K562 (cell line): ENCODE results near the gene UROD. TPM values are rescaled to one million over a fixed set of nuclear protein-coding genes. Genes with fewer than 3 reads are reported as not detected.

Experiments
- DPF2 ChIP-seq: fragments of 450-650 bp; IDR thresholded peaks from 2 replicates; pipeline ENCODE4 v1.6.1; 2016
- GATA2 ChIP-seq: sonication (generic); formaldehyde crosslinking; IDR thresholded peaks from 2 replicates; pipeline ENCODE4 v1.4.0; 2020; ENCODE audit warnings: mild to moderate bottlenecking, missing genetic modification reagents
- GTF2E2 ChIP-seq: fragments of 200-800 bp; sonication (Bioruptor generic); IDR thresholded peaks from 2 replicates; pipeline ENCODE4 v1.6.1; 2016; ENCODE audit warnings: missing genetic modification characterization, missing compliant biosample characterization
- HDAC1 ChIP-seq, 2 experiments: fragments of 450-650 bp; IDR thresholded peaks; 2 replicates each; pipeline ENCODE4 v1.6.1; 2016 to 2017; ENCODE audit warnings: inconsistent platforms in 1 of 2, mild to moderate bottlenecking in 1 of 2, moderate library complexity in 1 of 2
- JUN ChIP-seq, 2 experiments: sonication (generic) in 1 of 2; formaldehyde crosslinking in 1 of 2; IDR thresholded peaks; 2 replicates each; pipeline versions ENCODE4 v1.6.1 to v1.8.0; 2012 to 2022; ENCODE audit warnings: borderline replicate concordance in 2 of 2, mild to moderate bottlenecking in 2 of 2, improper control_type of control experiment in 1 of 2, low read depth in 1 of 2, low read length in 1 of 2, missing genetic modification reagents in 1 of 2
- MAFF ChIP-seq: IDR thresholded peaks from 2 replicates; pipeline ENCODE4 v1.6.1; 2012; ENCODE audit warnings: low read length, improper control_type of control experiment
- REST ChIP-seq, 2 experiments: fragments of 450-650 bp; formaldehyde crosslinking in 1 of 2; IDR thresholded peaks; 2 replicates each; pipeline versions ENCODE4 v1.4.0 to v1.6.1; 2014 to 2020; ENCODE audit warnings: mild to moderate bottlenecking in 2 of 2, borderline replicate concordance in 1 of 2, low read depth in 1 of 2
- SRF ChIP-seq, 2 experiments: fragments of 250-450, 450-650 bp in 1 of 2; sonication (Bioruptor Pico) in 1 of 2; sonication (generic) in 1 of 2; formaldehyde crosslinking; IDR thresholded peaks; 2 replicates each; pipeline versions ENCODE4 v1.5.0 to v1.5.1; 2020 to 2022; ENCODE audit warnings: mild to moderate bottlenecking in 1 of 2, missing genetic modification reagents in 1 of 2
- TBP ChIP-seq: optimal IDR thresholded peaks from 2 replicates; pipeline ENCODE3; 2011; ENCODE audit warnings: low read depth, low read length, improper control_type of control experiment
- XRCC5 ChIP-seq: fragments of 200-400 bp; formaldehyde crosslinking; IDR thresholded peaks from 2 replicates; pipeline ENCODE4 v1.6.1; 2017; ENCODE audit warnings: low read depth, mild to moderate bottlenecking, low read length
- ZFPM2 ChIP-seq: fragments of 250-450 bp; sonication (Bioruptor Pico); IDR thresholded peaks from 2 replicates; pipeline ENCODE4 v1.5.1; 2022; ENCODE audit warnings: mild to moderate bottlenecking
- ZSCAN29 ChIP-seq: fragments of 450-650 bp; IDR thresholded peaks from 2 replicates; pipeline ENCODE4 v1.6.1; 2017
- polyA plus RNA-seq, 8 experiments: library from polyadenylated mRNA; depleted of rRNA in 4 of 8; stranded (reverse) in 5 of 8; unstranded in 3 of 8; fragments of >200 nt; fragmentation: Nextera tagmentation in 2 of 8; fragmentation: Illumina TruSeq in 1 of 8; extraction: Ambion mirVana in 2 of 8; extraction: Trizol in 1 of 8; gene quantifications; 2 replicates each; pipeline versions ENCODE4 v1.2.1 to v1.2.3, GENCODE V29; 2011 to 2014; ENCODE audit warnings: inconsistent platforms in 1 of 8, missing spikeins in 1 of 8
- total RNA-seq, 7 experiments: library from RNA; depleted of rRNA in 6 of 7; stranded (reverse); fragments of >200 nt in 6 of 7; fragmentation: Illumina TruSeq in 2 of 7; extraction: Trizol in 2 of 7; gene quantifications; 2 replicates each; pipeline versions ENCODE4 v1.2.1 to v1.2.3, GENCODE V29; 2011 to 2021; ENCODE audit warnings: low replicate concordance in 1 of 7
- TF ChIP-seq, protein P1 (sequence below): fragments of 450-650 bp; IDR thresholded peaks from 2 replicates; pipeline ENCODE4 v1.6.1; 2017; ENCODE audit warnings: antibody characterized with exemption
- TF ChIP-seq, protein P2 (sequence below): sonication (generic); formaldehyde crosslinking; IDR thresholded peaks from 2 replicates; pipeline ENCODE4 v1.8.0; 2022; ENCODE audit warnings: missing genetic modification reagents, mild to moderate bottlenecking, borderline replicate concordance

Gene UROD
- total and polyA plus RNA-seq, 9 of the 15 experiments (the other 6 are each of a cell fraction or from before 2014, with no cell fraction given): 533 to 2,933 (median 1,100) TPM

GRCh38 chr1:45018599-45019230 is 6.7 kb downstream of the UROD start (continued):
- TF ChIP-seq JUN (IDR thresholded peaks at IDR 0.05; ENCODE audit: borderline replicate concordance, low read depth, low read length): no peak
- TF ChIP-seq JUN (CRISPR knock-in tag; IDR thresholded peaks at IDR 0.05; ENCODE audit: borderline replicate concordance): no peak
- TF ChIP-seq, protein P1, sequence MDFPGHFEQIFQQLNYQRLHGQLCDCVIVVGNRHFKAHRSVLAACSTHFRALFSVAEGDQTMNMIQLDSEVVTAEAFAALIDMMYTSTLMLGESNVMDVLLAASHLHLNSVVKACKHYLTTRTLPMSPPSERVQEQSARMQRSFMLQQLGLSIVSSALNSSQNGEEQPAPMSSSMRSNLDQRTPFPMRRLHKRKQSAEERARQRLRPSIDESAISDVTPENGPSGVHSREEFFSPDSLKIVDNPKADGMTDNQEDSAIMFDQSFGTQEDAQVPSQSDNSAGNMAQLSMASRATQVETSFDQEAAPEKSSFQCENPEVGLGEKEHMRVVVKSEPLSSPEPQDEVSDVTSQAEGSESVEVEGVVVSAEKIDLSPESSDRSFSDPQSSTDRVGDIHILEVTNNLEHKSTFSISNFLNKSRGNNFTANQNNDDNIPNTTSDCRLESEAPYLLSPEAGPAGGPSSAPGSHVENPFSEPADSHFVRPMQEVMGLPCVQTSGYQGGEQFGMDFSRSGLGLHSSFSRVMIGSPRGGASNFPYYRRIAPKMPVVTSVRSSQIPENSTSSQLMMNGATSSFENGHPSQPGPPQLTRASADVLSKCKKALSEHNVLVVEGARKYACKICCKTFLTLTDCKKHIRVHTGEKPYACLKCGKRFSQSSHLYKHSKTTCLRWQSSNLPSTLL: no peak
- no peak for TF ChIP-seq HDAC1 (IDR thresholded peaks at IDR 0.05)
- TF ChIP-seq XRCC5: no peak
- TF ChIP-seq SRF (CRISPR knock-in tag; IDR thresholded peaks at IDR 0.05): no peak
- no peak for TF ChIP-seq GATA2
- TF ChIP-seq MAFF: no peak
- TF ChIP-seq REST (IDR thresholded peaks at IDR 0.05; ENCODE audit: borderline replicate concordance): peak; percentile 78; the same call in 1 of the 2 replicates
- no peak for TF ChIP-seq REST (CRISPR knock-in tag; IDR thresholded peaks at IDR 0.05; ENCODE audit: low read depth)
- TF ChIP-seq, protein P2, sequence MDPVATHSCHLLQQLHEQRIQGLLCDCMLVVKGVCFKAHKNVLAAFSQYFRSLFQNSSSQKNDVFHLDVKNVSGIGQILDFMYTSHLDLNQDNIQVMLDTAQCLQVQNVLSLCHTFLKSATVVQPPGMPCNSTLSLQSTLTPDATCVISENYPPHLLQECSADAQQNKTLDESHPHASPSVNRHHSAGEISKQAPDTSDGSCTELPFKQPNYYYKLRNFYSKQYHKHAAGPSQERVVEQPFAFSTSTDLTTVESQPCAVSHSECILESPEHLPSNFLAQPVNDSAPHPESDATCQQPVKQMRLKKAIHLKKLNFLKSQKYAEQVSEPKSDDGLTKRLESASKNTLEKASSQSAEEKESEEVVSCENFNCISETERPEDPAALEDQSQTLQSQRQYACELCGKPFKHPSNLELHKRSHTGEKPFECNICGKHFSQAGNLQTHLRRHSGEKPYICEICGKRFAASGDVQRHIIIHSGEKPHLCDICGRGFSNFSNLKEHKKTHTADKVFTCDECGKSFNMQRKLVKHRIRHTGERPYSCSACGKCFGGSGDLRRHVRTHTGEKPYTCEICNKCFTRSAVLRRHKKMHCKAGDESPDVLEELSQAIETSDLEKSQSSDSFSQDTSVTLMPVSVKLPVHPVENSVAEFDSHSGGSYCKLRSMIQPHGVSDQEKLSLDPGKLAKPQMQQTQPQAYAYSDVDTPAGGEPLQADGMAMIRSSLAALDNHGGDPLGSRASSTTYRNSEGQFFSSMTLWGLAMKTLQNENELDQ (CRISPR knock-in tag): no peak
- no peak for TF ChIP-seq GTF2E2 (tag)
- TF ChIP-seq DPF2: no peak
- no peak for TF ChIP-seq TBP
- TF ChIP-seq ZFPM2 (CRISPR knock-in tag): no peak
- TF ChIP-seq ZSCAN29: no peak
